NCI-H187 treated with DMSO at 0.1 percent for 48 hours (cell line): ENCODE measurements around the gene STK17A.
"Not testable (repeated sequence)": the region's sequence is repeated elsewhere in the genome, so short reads cannot be mapped to it uniquely, and the experiment has no call there.

Experiments used
- DNase-seq: peaks from one replicate; lab custom pipeline; 2025; lab: John Stamatoyannopoulos, UW

STK17A gene

GRCh38 chr7:43596426-43596825 lies 13.5 kb downstream of the STK17A start:
- DNase-seq = not testable (repeated sequence)

- DNase-seq = no peak
Measured at GRCh38 chr7:43600056-43600455, 17.1 kb downstream of the STK17A start.

- DNase-seq = no peak
Measured at GRCh38 chr7:43602256-43602655, 19.3 kb downstream of the STK17A start.

GRCh38 chr7:43604251-43604650 lies 21.3 kb downstream of the STK17A start:
- no peak for DNase-seq

GRCh38 chr7:43609097-43609496 lies 26.2 kb downstream of the STK17A start:
- no peak for DNase-seq

- DNase-seq = no peak
Measured at GRCh38 chr7:43612128-43612527, 29.2 kb downstream of the STK17A start.

GRCh38 chr7:43612599-43613589 lies 30.0 kb downstream of the STK17A start:
- no peak for DNase-seq

GRCh38 chr7:43615558-43616145 lies 32.7 kb downstream of the STK17A start:
- DNase-seq = no peak

- DNase-seq = no peak
Measured at GRCh38 chr7:43616977-43617376, 34.1 kb downstream of the STK17A start.

GRCh38 chr7:43618073-43618472 lies 35.2 kb downstream of the STK17A start:
- no peak for DNase-seq

GRCh38 chr7:43619213-43620012 lies 36.5 kb downstream of the STK17A start:
- DNase-seq = no peak

- no peak for DNase-seq
Measured at GRCh38 chr7:43621729-43622448, 39.0 kb downstream of the STK17A start.

GRCh38 chr7:43624156-43624555 lies 41.2 kb downstream of the STK17A start:
- DNase-seq = no peak

GRCh38 chr7:43625453-43625852 lies 42.5 kb downstream of the STK17A start:
- no peak for DNase-seq

GRCh38 chr7:43625980-43626379 lies 43.1 kb downstream of the STK17A start:
- DNase-seq = no peak

GRCh38 chr7:43626695-43627094 lies 43.8 kb downstream of the STK17A start:
- no peak for DNase-seq

GRCh38 chr7:43627798-43628197 lies 44.9 kb downstream of the STK17A start:
- not testable (repeated sequence) for DNase-seq

GRCh38 chr7:43628431-43628830 lies 45.5 kb downstream of the STK17A start:
- DNase-seq = no peak

- no peak for DNase-seq
Measured at GRCh38 chr7:43629857-43630256, 46.9 kb downstream of the STK17A start.

- no peak for DNase-seq
Measured at GRCh38 chr7:43630482-43630881, 47.6 kb downstream of the STK17A start.

GRCh38 chr7:43631559-43631958 lies 48.7 kb downstream of the STK17A start:
- no peak for DNase-seq

- DNase-seq = no peak
Measured at GRCh38 chr7:43632746-43633145, 49.8 kb downstream of the STK17A start.
